Activated CD8-positive, alpha-beta T cell treated with anti-CD3 and anti-CD28 coated beads, Interleukin-2, amount 10 ng/mL, durations not matched to agents 7 days and 5 days (primary cell): ENCODE results near the gene PIK3CA. TPM values are rescaled to one million over a fixed set of nuclear protein-coding genes. Genes with fewer than 3 reads are reported as not detected.

Source experiments
- ATAC-seq: fragments of 150-1000 bp; cut with Tn5 transposase; one replicate; pipeline ENCODE4 v1.10.0; 2021; ENCODE audit warnings: moderate library complexity
- CTCF ChIA-PET: fragments of 350-600 bp; sonication (Branson Sonifier 250); formaldehyde crosslinking; loops from one replicate; lab custom pipeline; 2021; ENCODE audit warnings: antibody characterized with exemption; lab: Charles Lee
- POLR2A ChIA-PET: fragments of 350-600 bp; sonication (Branson Sonifier 250); formaldehyde crosslinking; loops from one replicate; lab custom pipeline; 2021; ENCODE audit warnings: antibody characterized with exemption; lab: Charles Lee
- DNase-seq: peaks from one replicate; pipeline ENCODE4 v3.0.0-alpha.2; 2020
- H3K27ac Mint-ChIP-seq: one replicate; pipeline ENCODE4 v1.8.0; 2021; ENCODE audit warnings: mild to moderate bottlenecking, mixed read lengths
- H3K27me3 Mint-ChIP-seq: one replicate; pipeline ENCODE4 v1.8.0; 2021; ENCODE audit warnings: low read depth, mixed read lengths
- H3K36me3 Mint-ChIP-seq: one replicate; pipeline ENCODE4 v1.8.0; 2021; ENCODE audit warnings: low read depth, mixed read lengths
- H3K4me1 Mint-ChIP-seq: one replicate; pipeline ENCODE4 v1.8.0; 2021; ENCODE audit warnings: low read depth, mixed read lengths
- H3K4me3 Mint-ChIP-seq: one replicate; pipeline ENCODE4 v1.8.0; 2021; ENCODE audit warnings: mild to moderate bottlenecking, mixed read lengths
- H3K9me3 Mint-ChIP-seq: one replicate; pipeline ENCODE4 v1.8.0; 2022; ENCODE audit warnings: mixed read lengths; ENCODE audit not compliant: insufficient read depth
- total RNA-seq, 2 experiments: library from RNA; stranded (reverse); gene quantifications; one replicate each; pipeline ENCODE4 v1.2.3, GENCODE V29; 2021

Gene PIK3CA
- total RNA-seq, 2 experiments from 2014 or later: 22.3 to 23.9 TPM

GRCh38 chr3:179158336-179159039 is 10.3 kb downstream of the PIK3CA start:
- H3K4me1 Mint-ChIP-seq: peaks cover 8% of the 10 kb centered on the region
- ChIA-PET POLR2A (no interaction called here), CTCF (no interaction called here)
- ATAC-seq (no peak), DNase-seq (no peak)
- no peaks in the 10 kb centered on the region for H3K36me3 Mint-ChIP-seq
- H3K9me3 Mint-ChIP-seq: no peaks in the 10 kb centered on the region
- no peaks in the 10 kb centered on the region for H3K27me3 Mint-ChIP-seq
- no peak overlapping the region for H3K27ac Mint-ChIP-seq
- H3K4me3 Mint-ChIP-seq: no peak overlapping the region

DNA sequence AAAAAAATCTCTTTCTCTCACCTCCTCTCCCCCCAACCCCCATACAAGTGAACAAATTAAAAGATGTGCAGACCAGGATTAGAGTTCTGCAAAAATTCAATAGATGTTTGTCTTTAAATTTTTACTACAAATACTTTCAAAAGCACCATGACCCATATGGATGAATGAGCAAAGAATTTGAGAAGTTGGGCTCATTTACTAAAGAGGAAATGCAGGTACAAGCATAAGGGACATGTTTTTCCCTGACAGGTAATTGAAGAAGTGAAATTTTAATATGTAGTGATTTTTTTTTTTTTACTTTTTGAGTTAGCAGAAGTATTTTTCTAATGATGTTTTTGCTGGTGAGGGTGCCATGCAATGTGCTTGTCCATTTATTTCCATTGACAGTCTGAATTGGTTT is 15.3 kb downstream of the PIK3CA start:
- no peaks in the 10 kb centered on the region for H3K27me3 Mint-ChIP-seq
- no peaks in the 10 kb centered on the region for H3K9me3 Mint-ChIP-seq
- no peak overlapping the region for H3K27ac Mint-ChIP-seq
- DNase-seq (no peak), ATAC-seq (no peak)
- H3K4me3 Mint-ChIP-seq: no peak overlapping the region
- peaks cover 6% of the 10 kb centered on the region for H3K4me1 Mint-ChIP-seq
- ChIA-PET POLR2A (no interaction called here), CTCF (no interaction called here)
- H3K36me3 Mint-ChIP-seq: no peaks in the 10 kb centered on the region

- ChIA-PET CTCF (no interaction called here), POLR2A (no interaction called here)
- peaks cover 7% of the 10 kb centered on the region for H3K9me3 Mint-ChIP-seq
- H3K36me3 Mint-ChIP-seq: peaks cover 3% of the 10 kb centered on the region
- no peaks in the 10 kb centered on the region for H3K27me3 Mint-ChIP-seq
- ATAC-seq: no peak
- H3K4me1 Mint-ChIP-seq: peaks cover 6% of the 10 kb centered on the region
- no peak overlapping the region for H3K4me3 Mint-ChIP-seq
- no peak overlapping the region for H3K27ac Mint-ChIP-seq
- DNase-seq: no peak
These were observed 16.7 kb downstream of the PIK3CA start for GRCh38 chr3:179164857-179165256.

DNA sequence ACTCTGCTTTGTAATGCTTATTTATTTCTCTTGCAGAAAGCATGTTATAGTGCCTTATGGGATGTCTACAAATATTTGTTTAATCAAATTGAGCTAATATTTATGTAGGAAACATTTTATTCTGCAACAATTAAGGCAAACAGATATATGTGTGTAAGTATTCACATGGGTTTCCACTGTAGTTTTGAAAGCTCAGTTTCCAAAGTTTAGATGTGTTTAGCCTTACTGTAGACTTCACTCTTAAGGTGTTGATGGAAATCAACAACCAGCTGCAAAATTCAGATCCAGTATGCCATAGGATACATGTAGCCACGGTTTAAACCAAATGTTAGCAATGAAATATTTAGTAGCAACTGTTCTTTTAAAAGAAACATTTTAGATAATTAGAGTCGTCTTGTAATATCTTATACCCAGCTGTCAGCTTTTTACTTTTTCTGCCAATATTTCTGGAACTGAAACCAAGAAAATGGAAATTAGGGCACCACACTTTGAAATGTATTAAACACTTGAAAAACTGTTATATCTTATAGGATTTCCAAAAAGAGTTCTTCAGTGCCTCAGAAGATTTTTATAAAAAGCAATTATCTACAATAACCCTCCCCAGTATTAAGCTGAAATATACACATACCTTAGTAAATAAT is 18.5 kb downstream of the PIK3CA start:
- ATAC-seq (no peak), DNase-seq (no peak)
- no peak overlapping the region for H3K4me3 Mint-ChIP-seq
- H3K4me1 Mint-ChIP-seq: no peaks in the 10 kb centered on the region
- no peaks in the 10 kb centered on the region for H3K27me3 Mint-ChIP-seq
- CTCF ChIA-PET: interaction anchor here (0.7 to 1.2 kb wide), 4 partner anchors 16 to 155 kb away, joined by 3 read pairs; no protein-coding TSS in a partner anchor
- peaks cover 8% of the 10 kb centered on the region for H3K36me3 Mint-ChIP-seq
- no peak overlapping the region for H3K27ac Mint-ChIP-seq
- peaks cover 7% of the 10 kb centered on the region for H3K9me3 Mint-ChIP-seq
- POLR2A ChIA-PET: no interaction called here

GRCh38 chr3:179168918-179169317 is 20.8 kb downstream of the PIK3CA start:
- no peaks in the 10 kb centered on the region for H3K4me1 Mint-ChIP-seq
- no peak for DNase-seq
- CTCF ChIA-PET: no interaction called here
- H3K27me3 Mint-ChIP-seq: no peaks in the 10 kb centered on the region
- peaks cover 8% of the 10 kb centered on the region for H3K36me3 Mint-ChIP-seq
- no peak overlapping the region for H3K27ac Mint-ChIP-seq
- no peak overlapping the region for H3K4me3 Mint-ChIP-seq
- no peak for ATAC-seq
- POLR2A ChIA-PET: no interaction called here
- peaks cover 7% of the 10 kb centered on the region for H3K9me3 Mint-ChIP-seq

DNA sequence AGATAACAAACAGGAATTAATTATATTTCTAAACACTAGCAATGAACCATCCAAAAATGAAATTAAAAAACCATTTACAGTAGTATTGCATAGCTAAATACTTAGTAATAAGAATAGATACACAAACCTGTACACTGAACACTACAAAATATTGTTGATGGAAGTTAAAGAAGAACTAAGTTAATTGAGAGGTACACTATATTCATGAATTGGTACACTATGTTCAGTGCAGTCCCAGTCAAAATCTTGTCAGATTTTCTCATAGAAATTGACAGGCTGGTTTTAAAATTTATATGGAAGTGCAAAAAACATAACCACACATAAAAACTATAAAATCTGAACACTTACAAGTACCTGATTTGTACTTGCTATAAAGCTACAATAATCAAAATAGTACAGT is 24.4 kb downstream of the PIK3CA start:
- POLR2A ChIA-PET: no interaction called here
- ATAC-seq: no peak
- no peak overlapping the region for H3K4me3 Mint-ChIP-seq

DNA sequence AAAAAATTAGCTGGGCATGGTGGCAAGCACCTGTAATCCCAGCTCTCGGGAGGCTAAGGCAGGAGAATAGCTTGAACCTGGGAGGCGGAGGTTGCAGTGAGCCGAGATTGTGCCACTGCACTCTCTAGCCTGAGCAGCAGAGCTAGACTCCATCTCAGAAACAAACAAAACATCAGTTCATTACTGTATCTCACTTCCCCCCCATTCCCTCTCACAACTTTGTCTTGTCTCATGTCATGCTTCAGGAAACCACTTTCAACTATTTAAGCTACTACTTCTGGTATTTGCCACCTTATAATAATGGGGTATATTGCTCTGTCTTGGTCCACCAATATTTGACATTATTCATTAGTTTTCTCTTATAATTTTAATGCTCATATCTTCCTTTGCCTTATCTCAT is 26.2 kb downstream of the PIK3CA start:
- Mint-ChIP-seq H3K4me3 (no peak overlapping the region), H3K9me3 (peaks cover 4% of the 10 kb centered on the region), H3K36me3 (peaks cover 7% of the 10 kb centered on the region), H3K27ac (no peak overlapping the region), H3K4me1 (peaks cover 17% of the 10 kb centered on the region), H3K27me3 (no peaks in the 10 kb centered on the region)
- POLR2A ChIA-PET: interaction anchor here (2.3 kb wide), 1 partner anchor 26 kb away, joined by 6 read pairs; the partner anchor contains the start of gene PIK3CA
- CTCF ChIA-PET: no interaction called here
- DNase-seq (no peak), ATAC-seq (no peak)

More for the DNA sequence above, 24.4 kb downstream of the PIK3CA start:
- no peak for DNase-seq
- CTCF ChIA-PET: no interaction called here
- peaks cover 7% of the 10 kb centered on the region for H3K9me3 Mint-ChIP-seq
- peaks cover 10% of the 10 kb centered on the region for H3K36me3 Mint-ChIP-seq
- no peaks in the 10 kb centered on the region for H3K27me3 Mint-ChIP-seq
- H3K4me1 Mint-ChIP-seq: peaks cover 17% of the 10 kb centered on the region
- H3K27ac Mint-ChIP-seq: no peak overlapping the region

DNA sequence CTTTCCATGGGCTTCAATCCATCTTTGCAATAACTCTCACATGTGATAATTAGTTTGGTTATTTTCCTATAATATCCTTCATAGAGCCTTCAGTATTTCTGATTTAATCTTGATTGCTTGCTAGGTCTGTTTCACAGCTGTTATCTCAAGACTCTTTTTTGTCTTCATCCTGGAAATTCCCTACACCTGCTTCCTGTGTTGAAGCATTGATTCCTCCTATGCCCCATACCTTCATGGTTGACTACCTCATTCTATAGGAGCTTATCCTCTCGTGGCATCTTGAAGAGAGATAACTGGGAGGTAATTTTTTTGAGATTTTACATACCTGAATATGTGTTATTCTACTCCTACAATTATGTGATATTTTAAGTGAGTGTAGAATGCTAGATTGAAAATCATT is 26.7 kb downstream of the PIK3CA start:
- ChIA-PET POLR2A (interaction anchor here (2.3 kb wide), 1 partner anchor 26 kb away, joined by 6 read pairs; the partner anchor contains the start of gene PIK3CA), CTCF (no interaction called here)
- no peaks in the 10 kb centered on the region for H3K9me3 Mint-ChIP-seq
- H3K4me1 Mint-ChIP-seq: peaks cover 17% of the 10 kb centered on the region
- H3K27ac Mint-ChIP-seq: no peak overlapping the region
- H3K4me3 Mint-ChIP-seq: no peak overlapping the region
- H3K36me3 Mint-ChIP-seq: peaks cover 6% of the 10 kb centered on the region
- ATAC-seq (no peak), DNase-seq (no peak)
- H3K27me3 Mint-ChIP-seq: no peaks in the 10 kb centered on the region

- no peak overlapping the region for H3K27ac Mint-ChIP-seq
- no peaks in the 10 kb centered on the region for H3K9me3 Mint-ChIP-seq
- ATAC-seq (no peak), DNase-seq (no peak)
- peaks cover 5% of the 10 kb centered on the region for H3K36me3 Mint-ChIP-seq
- ChIA-PET POLR2A (interaction anchor here (2.3 kb wide), 1 partner anchor 27 kb away, joined by 6 read pairs; the partner anchor contains the start of gene PIK3CA), CTCF (no interaction called here)
- H3K4me3 Mint-ChIP-seq: no peak overlapping the region
- H3K4me1 Mint-ChIP-seq: peaks cover 17% of the 10 kb centered on the region
- H3K27me3 Mint-ChIP-seq: no peaks in the 10 kb centered on the region
These were observed 27.2 kb downstream of the PIK3CA start for GRCh38 chr3:179175358-179175757.

DNA sequence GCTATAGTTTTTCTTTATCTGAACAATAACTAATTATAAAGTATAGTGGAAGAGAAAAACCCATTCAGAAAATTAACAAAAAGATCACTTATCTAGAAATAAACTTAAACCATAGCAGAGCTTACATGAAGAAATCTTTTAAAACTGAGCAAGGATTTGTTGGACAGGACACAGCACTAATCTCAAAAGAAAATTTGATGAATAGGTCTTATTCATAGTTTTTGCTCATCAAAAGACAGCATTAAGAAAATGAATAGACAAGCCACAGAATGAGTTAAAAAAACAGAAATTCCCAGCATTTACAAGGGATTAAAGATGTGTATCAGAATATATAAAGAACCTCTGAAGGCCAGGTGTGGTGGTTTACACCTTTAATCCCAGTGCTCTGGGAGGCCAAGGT is 29.5 kb downstream of the PIK3CA start:
- no peak for ATAC-seq

GRCh38 chr3:179179256-179179655 is 31.1 kb downstream of the PIK3CA start:
- DNase-seq (no peak), ATAC-seq (no peak)
- H3K27ac Mint-ChIP-seq: no peak overlapping the region
- CTCF ChIA-PET: no interaction called here
- POLR2A ChIA-PET: no interaction called here
- peaks cover 2% of the 10 kb centered on the region for H3K36me3 Mint-ChIP-seq
- no peak overlapping the region for H3K4me3 Mint-ChIP-seq
- H3K27me3 Mint-ChIP-seq: no peaks in the 10 kb centered on the region
- H3K9me3 Mint-ChIP-seq: no peaks in the 10 kb centered on the region
- peaks cover 24% of the 10 kb centered on the region for H3K4me1 Mint-ChIP-seq

More for the DNA sequence above, 29.5 kb downstream of the PIK3CA start:
- Mint-ChIP-seq H3K27me3 (no peaks in the 10 kb centered on the region), H3K27ac (no peak overlapping the region), H3K36me3 (peaks cover 2% of the 10 kb centered on the region), H3K4me1 (peaks cover 24% of the 10 kb centered on the region), H3K4me3 (no peak overlapping the region), H3K9me3 (no peaks in the 10 kb centered on the region)
- no peak for DNase-seq
- POLR2A ChIA-PET: no interaction called here
- CTCF ChIA-PET: no interaction called here

DNA sequence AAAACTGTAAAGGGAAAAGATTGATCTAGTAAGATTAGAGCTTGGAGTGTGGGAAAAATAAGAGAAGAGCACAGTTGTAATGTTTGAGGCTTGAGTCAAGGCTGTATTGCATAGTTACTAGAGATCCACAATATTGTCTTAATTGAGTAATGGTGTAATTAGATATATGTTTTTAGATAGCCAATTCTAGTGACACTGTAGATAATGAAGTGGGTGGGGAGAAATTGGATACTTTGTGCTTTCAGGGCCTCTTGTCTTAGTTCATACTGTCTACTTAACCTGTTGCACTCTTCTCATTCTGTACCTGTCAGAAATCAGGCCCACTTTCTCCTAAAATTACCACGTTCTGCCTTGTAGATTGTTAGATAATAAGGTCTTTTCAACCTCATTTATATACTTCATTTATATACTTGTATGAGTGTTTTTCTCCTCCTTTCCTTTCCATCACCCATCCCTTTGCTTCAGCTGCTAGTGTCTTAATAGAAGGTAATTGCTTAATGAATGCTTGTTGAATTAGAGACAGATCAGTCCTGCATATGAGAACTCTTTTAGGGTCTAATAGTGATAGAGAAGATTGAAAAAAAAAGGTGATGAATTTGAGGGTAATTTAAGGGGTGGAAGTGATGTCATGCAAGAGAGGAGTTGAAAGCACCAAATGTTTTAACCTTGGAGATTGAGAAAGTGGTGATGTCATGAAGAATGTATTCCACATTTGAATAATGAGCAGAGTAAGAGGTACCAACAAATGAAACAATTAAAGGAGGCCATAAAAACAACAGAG is 32.0 kb downstream of the PIK3CA start:
- no peak for DNase-seq
- no peak for ATAC-seq
- H3K27ac Mint-ChIP-seq: no peak overlapping the region
- H3K27me3 Mint-ChIP-seq: no peaks in the 10 kb centered on the region
- no peak overlapping the region for H3K4me3 Mint-ChIP-seq
- peaks cover 2% of the 10 kb centered on the region for H3K36me3 Mint-ChIP-seq
- CTCF ChIA-PET: no interaction called here
- H3K9me3 Mint-ChIP-seq: no peaks in the 10 kb centered on the region
- peaks cover 21% of the 10 kb centered on the region for H3K4me1 Mint-ChIP-seq
- POLR2A ChIA-PET: no interaction called here
